ENCODE data around the gene ZMYND19. TPM values are rescaled to one million over a fixed set of nuclear protein-coding genes. Genes with fewer than 3 reads are reported as not detected.
"Not testable (repeated sequence)": the region's sequence is repeated elsewhere in the genome, so short reads cannot be mapped to it uniquely, and the experiment has no call there.

ZMYND19 gene
- total and polyA plus RNA-seq, 11 donors = 6.8 to 20.5 (median 10.2) TPM

DNA sequence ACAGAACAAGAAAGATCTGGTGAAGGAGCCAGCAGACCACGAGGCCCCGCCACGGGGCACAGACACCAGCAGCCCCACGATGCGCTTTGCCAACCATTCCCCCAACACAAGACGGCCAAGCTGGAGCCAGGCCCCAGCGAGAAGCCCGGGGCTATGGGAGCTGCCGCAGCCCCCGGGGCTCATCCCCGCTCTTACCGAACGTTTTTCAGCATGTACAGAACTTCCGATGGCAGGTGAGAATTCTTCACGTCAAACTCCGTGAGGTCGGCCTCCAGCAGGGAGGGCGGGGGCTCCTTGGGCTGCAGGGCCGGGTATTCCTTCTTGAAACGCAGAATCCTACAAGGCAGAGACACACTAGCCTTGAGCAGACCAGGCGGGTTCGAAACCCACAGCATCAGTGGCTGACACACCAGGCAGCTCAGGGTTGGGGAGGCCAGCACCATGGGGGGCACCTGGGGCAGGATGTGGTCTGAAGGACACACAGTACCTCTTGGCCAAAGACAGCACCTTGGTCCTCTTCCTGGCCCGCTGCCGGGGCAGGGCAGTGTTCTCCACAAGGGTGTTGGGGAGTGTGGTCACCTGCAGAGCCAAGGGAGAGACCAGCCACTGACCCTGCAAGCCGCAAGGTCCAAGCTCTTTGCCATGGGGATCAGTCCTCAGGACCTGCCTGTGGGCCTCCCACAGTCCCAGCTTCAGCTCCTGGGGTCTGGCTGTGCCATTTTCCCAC, 46.9 kb downstream of the ZMYND19 start:
- 93 to 97% (median 95%) methylated on average over 23 to 25 of the region's 25 CpGs for WGBS, 4 donors
- ATAC-seq = no peak
- TF ChIP-seq, protein P1, sequence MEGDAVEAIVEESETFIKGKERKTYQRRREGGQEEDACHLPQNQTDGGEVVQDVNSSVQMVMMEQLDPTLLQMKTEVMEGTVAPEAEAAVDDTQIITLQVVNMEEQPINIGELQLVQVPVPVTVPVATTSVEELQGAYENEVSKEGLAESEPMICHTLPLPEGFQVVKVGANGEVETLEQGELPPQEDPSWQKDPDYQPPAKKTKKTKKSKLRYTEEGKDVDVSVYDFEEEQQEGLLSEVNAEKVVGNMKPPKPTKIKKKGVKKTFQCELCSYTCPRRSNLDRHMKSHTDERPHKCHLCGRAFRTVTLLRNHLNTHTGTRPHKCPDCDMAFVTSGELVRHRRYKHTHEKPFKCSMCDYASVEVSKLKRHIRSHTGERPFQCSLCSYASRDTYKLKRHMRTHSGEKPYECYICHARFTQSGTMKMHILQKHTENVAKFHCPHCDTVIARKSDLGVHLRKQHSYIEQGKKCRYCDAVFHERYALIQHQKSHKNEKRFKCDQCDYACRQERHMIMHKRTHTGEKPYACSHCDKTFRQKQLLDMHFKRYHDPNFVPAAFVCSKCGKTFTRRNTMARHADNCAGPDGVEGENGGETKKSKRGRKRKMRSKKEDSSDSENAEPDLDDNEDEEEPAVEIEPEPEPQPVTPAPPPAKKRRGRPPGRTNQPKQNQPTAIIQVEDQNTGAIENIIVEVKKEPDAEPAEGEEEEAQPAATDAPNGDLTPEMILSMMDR (IDR thresholded peaks at IDR 0.05) = no peak
- H3K9me3 ChIP-seq = peaks cover 0 to 6% (median 0%) of the 10 kb centered on the region in 12 donors
- no peaks in the 10 kb centered on the region for H3K27me3 ChIP-seq
- peaks cover 0 to 35% (median 18%) of the 10 kb centered on the region in 9 donors for H3K36me3 ChIP-seq
- H3K27ac ChIP-seq = no peak overlapping the region
- DNase-seq = peak in 1 of 5 donors; percentile 48
- H3K4me1 ChIP-seq = peaks cover 0 to 9% (median 0%) of the 10 kb centered on the region in 12 donors
- intact Hi-C loops (cut with DNase I) = no loop called here
- no peak overlapping the region for H3K4me3 ChIP-seq

DNA sequence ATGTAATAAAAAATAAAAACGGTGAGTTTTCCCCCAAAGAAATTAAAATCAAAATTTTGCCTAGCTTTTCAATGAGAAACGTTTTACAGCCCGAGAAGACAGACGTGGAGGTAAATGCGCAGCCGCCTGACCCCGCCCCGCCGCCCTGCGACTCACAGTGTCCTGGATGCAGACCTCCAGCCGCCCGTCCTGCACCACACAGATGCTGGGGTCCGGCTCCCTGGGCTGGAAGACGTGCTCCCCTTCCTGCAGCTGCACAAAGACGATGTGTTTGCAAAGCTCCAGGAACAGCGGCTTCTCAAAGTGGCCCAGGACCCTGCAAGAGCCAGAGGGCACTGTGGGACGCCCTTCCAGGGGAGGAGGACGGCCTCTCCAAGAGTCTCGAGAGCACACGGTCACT, 47.8 kb downstream of the ZMYND19 start:
- Histone ChIP-seq H3K4me3 (no peak overlapping the region), H3K27me3 (no peaks in the 10 kb centered on the region), H3K4me1 (peaks cover 0 to 9% (median 0%) of the 10 kb centered on the region in 12 donors), H3K27ac (no peak overlapping the region), H3K9me3 (peaks cover 0 to 6% (median 0%) of the 10 kb centered on the region in 12 donors), H3K36me3 (peaks cover 0 to 36% (median 19%) of the 10 kb centered on the region in 9 donors)
- TF ChIP-seq, protein P1 (IDR thresholded peaks at IDR 0.05) = no peak
- TF ChIP-seq POLR2A (IDR thresholded peaks at IDR 0.05) = no peak
- ATAC-seq (no peak), DNase-seq (peak in 1 of 5 donors; percentile 30)
- intact Hi-C loops (cut with DNase I) = no loop called here
- WGBS, 4 donors = 90 to 93% (median 93%) methylated on average over 19 to 20 of the region's 20 CpGs

DNA sequence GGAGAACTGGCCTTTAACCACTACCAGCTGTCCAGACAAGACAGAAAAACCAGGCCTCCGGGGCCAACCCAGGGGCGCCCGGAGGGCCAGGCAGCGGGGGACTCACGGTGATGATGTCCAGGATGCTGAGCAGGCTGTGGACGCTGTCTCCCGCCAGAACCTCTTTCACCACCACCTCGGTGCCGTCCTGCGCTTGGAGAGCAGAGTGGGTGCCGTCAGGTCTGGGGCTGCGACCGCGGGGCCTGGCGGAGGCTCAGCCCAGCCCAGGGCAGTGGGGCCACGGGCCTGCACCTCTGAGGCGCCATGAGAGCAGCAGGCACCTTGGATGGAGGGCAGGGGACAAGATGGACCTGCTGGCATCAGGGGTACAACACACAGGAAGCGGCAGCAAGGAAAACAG, 49.8 kb downstream of the ZMYND19 start:
- no peak for DNase-seq
- WGBS, 4 donors = 84 to 92% (median 88%) methylated on average over 18 of the region's 18 CpGs

DNA sequence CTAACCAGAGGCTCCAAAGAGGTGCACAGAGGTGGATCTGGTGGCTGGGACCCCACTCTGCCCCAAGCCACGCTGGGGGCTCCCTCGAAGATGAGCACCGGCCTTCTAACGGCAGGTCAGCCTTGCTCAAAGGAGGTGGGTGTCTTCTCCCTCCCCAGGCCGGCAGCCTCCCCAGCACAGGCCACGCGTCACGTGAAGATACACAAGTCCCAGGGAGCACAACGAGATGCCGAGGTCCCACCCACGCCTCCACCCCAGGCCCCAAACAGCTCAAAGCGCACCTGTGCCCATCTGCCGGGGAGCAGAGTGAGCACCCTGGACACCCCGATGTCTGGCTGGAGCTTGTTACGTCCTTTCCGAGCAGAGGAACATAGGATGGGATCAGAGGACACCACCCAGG, 52.3 kb downstream of the ZMYND19 start:
- no peak overlapping the region for H3K27ac ChIP-seq
- TF ChIP-seq, protein P1 (IDR thresholded peaks at IDR 0.05) = no peak
- no peak for TF ChIP-seq POLR2A (IDR thresholded peaks at IDR 0.05)
- peaks cover 0 to 10% (median 6%) of the 10 kb centered on the region in 12 donors for H3K4me1 ChIP-seq
- peaks cover 0 to 34% (median 13%) of the 10 kb centered on the region in 9 donors for H3K36me3 ChIP-seq
- 94 to 97% (median 96%) methylated on average over 6 to 16 of the region's 16 CpGs for WGBS, 4 donors
- no peaks in the 10 kb centered on the region for H3K27me3 ChIP-seq
- H3K9me3 ChIP-seq = no peaks in the 10 kb centered on the region
- intact Hi-C loops (cut with DNase I) = no loop called here
- peak in 1 of 4 donors; percentile 16 for ATAC-seq
- no peak overlapping the region for H3K4me3 ChIP-seq
- no peak for DNase-seq

More for the DNA sequence above, 49.8 kb downstream of the ZMYND19 start:
- Histone ChIP-seq H3K36me3 (peaks cover 0 to 36% (median 19%) of the 10 kb centered on the region in 9 donors), H3K4me3 (no peak overlapping the region), H3K27me3 (no peaks in the 10 kb centered on the region), H3K27ac (no peak overlapping the region), H3K4me1 (peaks cover 0 to 8% (median 0%) of the 10 kb centered on the region in 12 donors), H3K9me3 (no peaks in the 10 kb centered on the region)
- intact Hi-C loops (cut with DNase I) = no loop called here
- no peak for ATAC-seq
- TF ChIP-seq POLR2A (IDR thresholded peaks at IDR 0.05) = no peak
- TF ChIP-seq, protein P1 (IDR thresholded peaks at IDR 0.05) = no peak

DNA sequence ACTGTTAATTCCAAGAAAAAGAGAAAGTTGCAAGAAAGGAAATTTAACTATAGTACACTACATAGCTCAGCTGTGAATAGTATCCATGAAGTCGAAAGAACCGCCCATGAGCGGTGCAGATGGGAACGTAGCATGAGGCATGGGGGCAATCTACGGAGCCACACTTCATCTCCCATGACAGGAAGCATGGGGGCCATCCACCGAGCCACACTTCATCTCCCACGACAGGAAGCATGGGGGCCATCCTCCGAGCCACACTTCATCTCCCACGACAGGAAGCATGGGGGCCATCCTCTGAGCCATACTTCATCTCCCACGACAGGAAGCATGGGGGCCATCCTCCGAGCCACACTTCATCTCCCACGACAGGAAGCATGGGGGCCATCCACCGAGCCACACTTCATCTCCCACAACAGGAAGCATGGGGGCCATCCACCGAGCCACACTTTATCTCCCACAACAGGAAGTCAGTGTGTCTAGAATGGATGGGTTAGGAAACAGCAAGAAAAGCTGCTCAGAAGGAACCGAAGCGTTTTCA, 53.6 kb downstream of the ZMYND19 start:
- peaks cover 0 to 20% (median 9%) of the 10 kb centered on the region in 9 donors for H3K36me3 ChIP-seq
- 53 to 64% (median 59%) methylated on average over 16 of the region's 16 CpGs for WGBS, 4 donors
- H3K9me3 ChIP-seq; ATAC-seq; DNase-seq; H3K4me3 ChIP-seq; H3K27ac ChIP-seq; H3K27me3 ChIP-seq; H3K4me1 ChIP-seq; intact Hi-C loops (cut with DNase I): not testable (repeated sequence)

All from heart left ventricle (tissue), 16 donors.